ENCODE results near the gene GPR161.
A peak's percentile ranks its signal among the peaks of the same experiment; 100 is the strongest.
"Not testable (repeated sequence)": the region's sequence is repeated elsewhere in the genome, so short reads cannot be mapped to it uniquely, and the experiment has no call there.

GPR161 gene

GRCh38 chr1:168088511-168089325, 48.0 kb downstream of the GPR161 start:
- no peak for DNase-seq (ENCODE audit: low read depth in 1 of 2, low spot score in 1 of 2)

- DNase-seq (ENCODE audit: low read depth in 1 of 2, low spot score in 1 of 2): no peak
Measured at GRCh38 chr1:168087696-168088095, 49.0 kb downstream of the GPR161 start.

GRCh38 chr1:168086438-168086837, 50.3 kb downstream of the GPR161 start:
- no peak for DNase-seq (ENCODE audit: low read depth in 1 of 2, low spot score in 1 of 2)

GRCh38 chr1:168085401-168085872, 51.3 kb downstream of the GPR161 start:
- DNase-seq (ENCODE audit: low read depth in 1 of 2, low spot score in 1 of 2): no peak

- peak; percentile 26 to 40 for DNase-seq (ENCODE audit: low read depth in 1 of 2, low spot score in 1 of 2)
Measured at GRCh38 chr1:168084396-168085231, 52.1 kb downstream of the GPR161 start.

- no peak for DNase-seq (ENCODE audit: low read depth in 1 of 2, low spot score in 1 of 2)
Measured at GRCh38 chr1:168083456-168084325, 53.0 kb downstream of the GPR161 start.

GRCh38 chr1:168082008-168082876, 54.5 kb downstream of the GPR161 start:
- peak; percentile 16 to 30 for DNase-seq (ENCODE audit: low read depth in 1 of 2, low spot score in 1 of 2)

GRCh38 chr1:168081373-168082007, 55.2 kb downstream of the GPR161 start:
- no peak for DNase-seq (ENCODE audit: low read depth in 1 of 2, low spot score in 1 of 2)

- no peak for DNase-seq (ENCODE audit: low read depth in 1 of 2, low spot score in 1 of 2)
Measured at GRCh38 chr1:168079761-168080160, 57.0 kb downstream of the GPR161 start.

- DNase-seq (ENCODE audit: low read depth in 1 of 2, low spot score in 1 of 2): no peak
Measured at GRCh38 chr1:168069384-168069783, 67.3 kb downstream of the GPR161 start.

- DNase-seq (ENCODE audit: low read depth in 1 of 2, low spot score in 1 of 2): no peak
Measured at GRCh38 chr1:168065506-168065905, 71.2 kb downstream of the GPR161 start.

- DNase-seq (ENCODE audit: low read depth in 1 of 2, low spot score in 1 of 2): no peak
Measured at GRCh38 chr1:168064216-168064615, 72.5 kb downstream of the GPR161 start.

- no peak for DNase-seq (ENCODE audit: low read depth in 1 of 2, low spot score in 1 of 2)
Measured at GRCh38 chr1:168057921-168058320, 78.8 kb downstream of the GPR161 start.

GRCh38 chr1:168057355-168057754, 79.4 kb downstream of the GPR161 start:
- DNase-seq (ENCODE audit: low read depth in 1 of 2, low spot score in 1 of 2): no peak

GRCh38 chr1:168056152-168056551, 80.6 kb downstream of the GPR161 start:
- DNase-seq (ENCODE audit: low read depth in 1 of 2, low spot score in 1 of 2): not testable (repeated sequence)

GRCh38 chr1:168054117-168054516, 82.6 kb downstream of the GPR161 start:
- DNase-seq (ENCODE audit: low read depth in 1 of 2, low spot score in 1 of 2): no peak

GRCh38 chr1:168053681-168054080, 83.0 kb downstream of the GPR161 start:
- no peak for DNase-seq (ENCODE audit: low read depth in 1 of 2, low spot score in 1 of 2)

- no peak for DNase-seq (ENCODE audit: low read depth in 1 of 2, low spot score in 1 of 2)
Measured at GRCh38 chr1:168050880-168051279, 85.8 kb downstream of the GPR161 start.

GRCh38 chr1:168050307-168050706, 86.4 kb downstream of the GPR161 start:
- DNase-seq (ENCODE audit: low read depth in 1 of 2, low spot score in 1 of 2): no peak

- DNase-seq (ENCODE audit: low read depth in 1 of 2, low spot score in 1 of 2): no peak
Measured at GRCh38 chr1:168045311-168045710, 91.4 kb downstream of the GPR161 start.
